DOHH2 (cell line): ENCODE data around the gene OGFOD2.

Source experiments
- H3F3A ChIP-seq: fragments of 200-600 bp; sonication (generic), shearing (Covaris generic); 2 replicates; pipeline ENCODE4 v1.6.0; 2016; ENCODE audit warnings: antibody characterized with exemption, mild to moderate bottlenecking; ENCODE audit not compliant: control insufficient read depth, insufficient read depth
- H3K27ac ChIP-seq: fragments of 200-600 bp; sonication (generic); 2 replicates; pipeline ENCODE4 v1.5.1; 2014; ENCODE audit warnings: low read depth, mild to moderate bottlenecking, low read length, moderate library complexity
- H3K27me3 ChIP-seq: fragments of 200-600 bp; sonication (generic); 2 replicates; pipeline ENCODE4 v1.6.1; 2014; ENCODE audit warnings: mild to moderate bottlenecking, low read length, mixed read lengths; ENCODE audit not compliant: control insufficient read depth
- H3K36me3 ChIP-seq: fragments of 200-600 bp; sonication (generic); 2 replicates; pipeline ENCODE4 v1.6.1; 2014; ENCODE audit warnings: mild to moderate bottlenecking, low read length, moderate library complexity, mixed read lengths; ENCODE audit not compliant: control insufficient read depth
- H3K4me1 ChIP-seq: fragments of 200-600 bp; sonication (generic); 2 replicates; pipeline ENCODE4 v1.6.1; 2014; ENCODE audit warnings: mild to moderate bottlenecking, low read length, mixed read lengths; ENCODE audit not compliant: control insufficient read depth
- H3K4me2 ChIP-seq: fragments of 200-600 bp; sonication (generic); 2 replicates; pipeline ENCODE4 v1.6.0; 2014; ENCODE audit warnings: mild to moderate bottlenecking, low read length, moderate library complexity
- H3K4me3 ChIP-seq: fragments of 200-600 bp; sonication (generic); 2 replicates; pipeline ENCODE4 v1.5.1; 2014; ENCODE audit warnings: mild to moderate bottlenecking, low read length, mixed read lengths
- H3K79me2 ChIP-seq: fragments of 200-600 bp; sonication (generic); 2 replicates; pipeline ENCODE4 v1.6.1; 2014; ENCODE audit warnings: mild to moderate bottlenecking, low read length, mixed read lengths; ENCODE audit not compliant: control insufficient read depth
- H3K9me2 ChIP-seq: fragments of 200-600 bp; sonication (generic); replicated peaks from 2 replicates; pipeline ENCODE4 v1.6.1; 2014; ENCODE audit warnings: mild to moderate bottlenecking, low read length, mixed read lengths; ENCODE audit not compliant: control insufficient read depth
- H3K9me3 ChIP-seq: fragments of 200-600 bp; sonication (generic); 2 replicates; pipeline ENCODE4 v1.6.1; 2014; ENCODE audit warnings: antibody characterized with exemption, low read length, mixed read lengths; ENCODE audit not compliant: control insufficient read depth, insufficient read depth
- H4K20me1 ChIP-seq: fragments of 200-600 bp; sonication (generic); 2 replicates; pipeline ENCODE4 v1.6.0; 2014; ENCODE audit warnings: low read depth, mild to moderate bottlenecking, antibody characterized with exemption, low read length, moderate library complexity; ENCODE audit not compliant: control insufficient read depth, insufficient read depth
- CTCF ChIP-seq: fragments of 200-600 bp; sonication (generic); IDR thresholded peaks from one replicate; pipeline ENCODE4 v1.5.1; 2014; ENCODE audit warnings: antibody characterized with exemption, mild to moderate bottlenecking, low read depth, low read length; ENCODE audit not compliant: poor library complexity, severe bottlenecking
- EZH2phosphoT487 ChIP-seq: fragments of 200-600 bp; sonication (generic); IDR thresholded peaks from 2 replicates; pipeline ENCODE4 v1.6.1; 2017; ENCODE audit warnings: borderline replicate concordance, mild to moderate bottlenecking, antibody characterized with exemption, low read length, moderate library complexity, mixed read lengths

OGFOD2 gene

GRCh38 chr12:122974892-122975789 lies at the start of gene OGFOD2:
OGFOD2 (plus strand) TSS chr12:122975244; CDS start chr12:122975252, 8 bp downstream.
- peaks cover 30% of the 10 kb centered on the region for H3K4me1 ChIP-seq
- H3K9me3 ChIP-seq: no peaks in the 10 kb centered on the region
- TF ChIP-seq EZH2phosphoT487: no peak
- no peak for TF ChIP-seq CTCF
- peaks cover 54% of the 10 kb centered on the region for H3K79me2 ChIP-seq
- H4K20me1 ChIP-seq: no peaks in the 10 kb centered on the region
- H3K27me3 ChIP-seq: no peaks in the 10 kb centered on the region
- peaks cover 37% of the 10 kb centered on the region for H3K36me3 ChIP-seq
- no peaks in the 10 kb centered on the region for H3F3A ChIP-seq
- no peaks in the 10 kb centered on the region for H3K9me2 ChIP-seq
- H3K27ac ChIP-seq: peak within 1 kb of the TSS; percentile 86
- peak within 1 kb of the TSS; percentile 88 for H3K4me3 ChIP-seq
- peak within 1 kb of the TSS; percentile 89 for H3K4me2 ChIP-seq

GRCh38 chr12:122927756-122928403 lies 47.2 kb upstream of the OGFOD2 start:
- Histone ChIP-seq H3K9me3 (no peaks in the 10 kb centered on the region), H3K4me3 (0 out of 2 replicates have a peak overlapping the region, but pooled peaks have one; percentile 23), H3K79me2 (no peaks in the 10 kb centered on the region), H3K9me2 (no peaks in the 10 kb centered on the region), H3K4me2 (peak overlapping the region; percentile 47), H3F3A (peaks cover 2% of the 10 kb centered on the region), H3K4me1 (peaks cover 43% of the 10 kb centered on the region), H3K36me3 (no peaks in the 10 kb centered on the region), H4K20me1 (no peaks in the 10 kb centered on the region), H3K27me3 (no peaks in the 10 kb centered on the region), H3K27ac (no peak overlapping the region)
- no peak for TF ChIP-seq CTCF
- no peak for TF ChIP-seq EZH2phosphoT487

GRCh38 chr12:122928404-122929147 lies 46.5 kb upstream of the OGFOD2 start:
- no peaks in the 10 kb centered on the region for H3K27me3 ChIP-seq
- TF ChIP-seq CTCF: no peak
- no peak for TF ChIP-seq EZH2phosphoT487
- H3K4me1 ChIP-seq: peaks cover 50% of the 10 kb centered on the region
- no peaks in the 10 kb centered on the region for H4K20me1 ChIP-seq
- no peak overlapping the region for H3K27ac ChIP-seq
- peaks cover 6% of the 10 kb centered on the region for H3F3A ChIP-seq
- no peak overlapping the region for H3K4me3 ChIP-seq
- H3K9me3 ChIP-seq: no peaks in the 10 kb centered on the region
- no peaks in the 10 kb centered on the region for H3K36me3 ChIP-seq
- H3K79me2 ChIP-seq: no peaks in the 10 kb centered on the region
- H3K4me2 ChIP-seq: no peak overlapping the region
- no peaks in the 10 kb centered on the region for H3K9me2 ChIP-seq
